ENCODE measurements around the gene PSMB3. TPM values are rescaled to one million over a fixed set of nuclear protein-coding genes. Genes with fewer than 3 reads are reported as not detected.

PSMB3 gene
- polyA plus RNA-seq, 2 of the 4 experiments (the other 2 are of a cell fraction), result 417 to 463 TPM

DNA sequence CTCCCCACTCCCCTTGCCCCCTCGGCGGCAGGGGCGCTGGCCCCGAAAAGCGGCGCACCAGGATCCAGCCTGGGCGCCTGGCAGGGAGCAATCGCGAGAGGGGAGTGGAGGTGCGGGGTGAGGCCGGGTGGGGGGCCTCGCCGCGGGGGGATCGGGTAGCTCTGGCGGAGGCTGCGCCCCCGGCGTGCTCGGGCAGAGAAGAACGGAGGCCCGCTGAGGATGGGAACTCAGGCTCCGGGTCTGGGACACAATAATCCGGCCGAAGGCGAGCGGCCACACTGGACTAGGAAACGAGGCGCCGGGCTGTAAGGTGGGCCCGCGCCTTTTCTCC is 3.7 kb upstream of the PSMB3 start:
- ChIA-PET POLR2A (interaction anchor here (0.8 to 2.0 kb wide), 3 partner anchors 18 to 72 kb away, joined by 3 to 8 read pairs (median 5); partner anchors contain the start of gene CISD3), CTCF (interaction anchor here (0.8 to 1.4 kb wide), 2 partner anchors 14 to 17 kb away, joined by 3 to 12 read pairs; no protein-coding TSS in a partner anchor)
- under 1% methylated on average over 21 of the region's 32 CpGs for WGBS (ENCODE audit: missing lambda C conversion rate)
- Histone ChIP-seq H3K27ac (peak overlapping the region; percentile 90 to 98), H3K4me3 (peak overlapping the region; percentile 96), H3K4me1 (peaks cover 39% of the 10 kb centered on the region), H3K4me2 (peak overlapping the region; percentile 82), H3K9me3 (no peaks in the 10 kb centered on the region)
- ATAC-seq, result no peak; a peak in 1 of 6 replicates
- DNase-seq (ENCODE audit: low read depth in 1 of 2, low spot score in 1 of 2), result no peak
- TF ChIP-seq REST (IDR thresholded peaks at IDR 0.05) (peak; percentile 24; the same call in 1 of the 2 replicates), HDAC2 (IDR thresholded peaks at IDR 0.05) (0 out of 2 replicates have a peak, but pooled peaks have one; percentile 19), CHD2 (IDR thresholded peaks at IDR 0.05; ENCODE audit: low read length, partially characterized antibody) (no peak), CEBPB (IDR thresholded peaks at IDR 0.05) (0 out of 4 replicates have a peak, but pooled peaks of 1 of the 2 experiments have one; percentile 0), E2F6 (IDR thresholded peaks at IDR 0.05; ENCODE audit: borderline replicate concordance, low read depth) (0 out of 2 replicates have a peak, but pooled peaks have one; percentile 8)
- TF ChIP-seq, protein P1, sequence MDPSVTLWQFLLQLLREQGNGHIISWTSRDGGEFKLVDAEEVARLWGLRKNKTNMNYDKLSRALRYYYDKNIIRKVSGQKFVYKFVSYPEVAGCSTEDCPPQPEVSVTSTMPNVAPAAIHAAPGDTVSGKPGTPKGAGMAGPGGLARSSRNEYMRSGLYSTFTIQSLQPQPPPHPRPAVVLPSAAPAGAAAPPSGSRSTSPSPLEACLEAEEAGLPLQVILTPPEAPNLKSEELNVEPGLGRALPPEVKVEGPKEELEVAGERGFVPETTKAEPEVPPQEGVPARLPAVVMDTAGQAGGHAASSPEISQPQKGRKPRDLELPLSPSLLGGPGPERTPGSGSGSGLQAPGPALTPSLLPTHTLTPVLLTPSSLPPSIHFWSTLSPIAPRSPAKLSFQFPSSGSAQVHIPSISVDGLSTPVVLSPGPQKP (IDR thresholded peaks at IDR 0.05; ENCODE audit: low read depth, low read length), result no peak
- FAIRE-seq, result no peak

- WGBS (ENCODE audit: missing lambda C conversion rate), result 2% methylated on average over 66 of the region's 79 CpGs
- Histone ChIP-seq H3K27ac (peak overlapping the region; percentile 90 to 98), H3K4me2 (peak overlapping the region; percentile 82), H3K4me3 (peak overlapping the region; percentile 96), H3K4me1 (peaks cover 40% of the 10 kb centered on the region), H3K9me3 (no peaks in the 10 kb centered on the region)
- CTCF ChIA-PET, result interaction anchor here (0.6 to 1.4 kb wide), 3 partner anchors 14 to 26 kb away, joined by 3 to 12 read pairs (median 5); no protein-coding TSS in a partner anchor
- ATAC-seq (peak; percentile 37 to 55), DNase-seq (ENCODE audit: low read depth in 1 of 2, low spot score in 1 of 2) (peak; percentile 65 to 92), FAIRE-seq (no peak)
- POLR2A ChIA-PET, result interaction anchor here (0.6 to 2.0 kb wide), 8 partner anchors 15 to 104 kb away, joined by 3 to 8 read pairs (median 4); partner anchors contain the start of genes CISD3 and RPL23
- TF ChIP-seq POLR2AphosphoS2 (conservative IDR thresholded peaks at IDR 0.05; ENCODE audit: low read length) (no peak), CBX2 (IDR thresholded peaks at IDR 0.05; ENCODE audit: borderline replicate concordance, low read depth) (no peak), PHF8 (IDR thresholded peaks at IDR 0.05; ENCODE audit: borderline replicate concordance, low read depth) (no peak; the same call in 1 of the 2 replicates), RCOR1 (IDR thresholded peaks at IDR 0.05; ENCODE audit: low read depth, low read length) (no peak), CHD2 (IDR thresholded peaks at IDR 0.05; ENCODE audit: low read length, partially characterized antibody) (no peak), CBX8 (IDR thresholded peaks at IDR 0.05) (no peak), EP300 (IDR thresholded peaks at IDR 0.05) (no peak), PBX3 (IDR thresholded peaks at IDR 0.05) (peak; percentile 21; the same call in 1 of the 2 replicates), NR3C1 (IDR thresholded peaks at IDR 0.05) (no peak), RARB (CRISPR knock-in tag; IDR thresholded peaks at IDR 0.05) (0 out of 2 replicates have a peak, but pooled peaks have one; percentile 53), BCL3 (IDR thresholded peaks at IDR 0.05) (peak; percentile 81), TFCP2L1 (CRISPR knock-in tag; IDR thresholded peaks at IDR 0.05) (no peak), FOXS1 (CRISPR knock-in tag; IDR thresholded peaks at IDR 0.05) (no peak), HOXB5 (CRISPR knock-in tag; IDR thresholded peaks at IDR 0.05) (no peak), JUN (IDR thresholded peaks at IDR 0.05) (peak; percentile 53 to 85; a peak in 4 of 5 replicates), MYC (IDR thresholded peaks at IDR 0.05; ENCODE audit: borderline replicate concordance, low read length) (no peak), CEBPB (IDR thresholded peaks at IDR 0.05) (0 out of 4 replicates have a peak, but pooled peaks of 1 of the 2 experiments have one; percentile 2), MAX (IDR thresholded peaks at IDR 0.05) (peak; percentile 93), GATA3 (IDR thresholded peaks at IDR 0.05; ENCODE audit: borderline replicate concordance) (0 out of 2 replicates have a peak, but pooled peaks have one; percentile 33)
- TF ChIP-seq, protein P2, sequence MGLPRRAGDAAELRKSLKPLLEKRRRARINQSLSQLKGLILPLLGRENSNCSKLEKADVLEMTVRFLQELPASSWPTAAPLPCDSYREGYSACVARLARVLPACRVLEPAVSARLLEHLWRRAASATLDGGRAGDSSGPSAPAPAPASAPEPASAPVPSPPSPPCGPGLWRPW (IDR thresholded peaks at IDR 0.05), result no peak
- TF ChIP-seq, protein P3, sequence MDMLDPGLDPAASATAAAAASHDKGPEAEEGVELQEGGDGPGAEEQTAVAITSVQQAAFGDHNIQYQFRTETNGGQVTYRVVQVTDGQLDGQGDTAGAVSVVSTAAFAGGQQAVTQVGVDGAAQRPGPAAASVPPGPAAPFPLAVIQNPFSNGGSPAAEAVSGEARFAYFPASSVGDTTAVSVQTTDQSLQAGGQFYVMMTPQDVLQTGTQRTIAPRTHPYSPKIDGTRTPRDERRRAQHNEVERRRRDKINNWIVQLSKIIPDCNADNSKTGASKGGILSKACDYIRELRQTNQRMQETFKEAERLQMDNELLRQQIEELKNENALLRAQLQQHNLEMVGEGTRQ (IDR thresholded peaks at IDR 0.05), result peak; percentile 57
These were observed 3.1 kb upstream of the PSMB3 start for GRCh38 chr17:38749223-38750043.

All from A549 (cell line).